Fibroblast of lung (primary cell): Measurements from ENCODE around the gene ECHS1. TPM values are rescaled to one million over a fixed set of nuclear protein-coding genes. Genes with fewer than 3 reads are reported as not detected.
A peak's percentile ranks its signal among the peaks of the same experiment; 100 is the strongest.

Experiments used
- DNase-seq, 2 donors: peaks; one replicate each; pipeline versions ENCODE4 v3.0.0 to v3.0.0-alpha.2; 2010; ENCODE audit warnings: low read depth in 2 of 2
- H2AFZ ChIP-seq: 2 replicates; pipeline ENCODE4 v1.5.1; 2012; ENCODE audit warnings: low read length, control low read depth, inconsistent platforms
- H3K27ac ChIP-seq: 2 replicates; pipeline ENCODE4 v1.5.1; 2011; ENCODE audit warnings: low read length, control low read depth; ENCODE audit not compliant: insufficient read depth
- H3K27me3 ChIP-seq: 2 replicates; pipeline ENCODE4 v1.5.1; 2011; ENCODE audit warnings: mild to moderate bottlenecking, low read length; ENCODE audit not compliant: control insufficient read depth, insufficient read depth
- H3K36me3 ChIP-seq: 2 replicates; pipeline ENCODE4 v1.5.1; 2011; ENCODE audit warnings: low read length; ENCODE audit not compliant: control insufficient read depth, insufficient read depth
- H3K4me1 ChIP-seq: 2 replicates; pipeline ENCODE4 v1.5.1; 2011; ENCODE audit warnings: low read length; ENCODE audit not compliant: control insufficient read depth, insufficient read depth; ENCODE audit errors: extremely low read depth
- H3K4me2 ChIP-seq: 2 replicates; pipeline ENCODE4 v1.5.1; 2011; ENCODE audit warnings: low read length, control low read depth; ENCODE audit not compliant: insufficient read depth; ENCODE audit errors: extremely low read depth
- H3K4me3 ChIP-seq, 4 experiments: fragments of 200-600 bp in 1 of 4; sonication (generic) in 1 of 4; replicated peaks in 1 of 4; 2 replicates each; pipeline ENCODE4 v1.5.1; 2011 to 2016; ENCODE audit warnings: low read length in 4 of 4, low read depth in 3 of 4, mild to moderate bottlenecking in 3 of 4, control low read depth in 2 of 4, inconsistent platforms in 1 of 4, mixed read lengths in 1 of 4; ENCODE audit not compliant: insufficient read depth in 1 of 4; ENCODE audit errors: control extremely low read depth in 1 of 4
- H3K79me2 ChIP-seq: 2 replicates; pipeline ENCODE4 v1.5.1; 2012; ENCODE audit warnings: mild to moderate bottlenecking, low read length, inconsistent platforms; ENCODE audit not compliant: control insufficient read depth, insufficient read depth
- H3K9ac ChIP-seq: 2 replicates; pipeline ENCODE4 v1.5.1; 2011; ENCODE audit warnings: mild to moderate bottlenecking, low read length, control low read depth; ENCODE audit not compliant: insufficient read depth
- H3K9me3 ChIP-seq: 2 replicates; pipeline ENCODE4 v1.5.1; 2012; ENCODE audit warnings: low read depth, low read length; ENCODE audit not compliant: control insufficient read depth, insufficient read depth
- H4K20me1 ChIP-seq: 2 replicates; pipeline ENCODE4 v1.5.1; 2011; ENCODE audit warnings: low read length; ENCODE audit not compliant: control insufficient read depth, insufficient read depth; ENCODE audit errors: extremely low read depth
- EZH2 ChIP-seq: IDR thresholded peaks from 2 replicates; pipeline ENCODE4 v1.5.1; 2012; ENCODE audit warnings: low read length, control low read depth, mild to moderate bottlenecking; ENCODE audit errors: missing control alignments
- polyA plus RNA-seq, 2 donors: library from polyadenylated mRNA; depleted of rRNA in 1 of 2; stranded (reverse) in 1 of 2; unstranded in 1 of 2; fragments of >200 nt; gene quantifications; 2 replicates each; pipeline ENCODE4 v1.2.1, GENCODE V29; 2011 to 2012; ENCODE audit warnings: missing spikeins in 1 of 2
- total RNA-seq: library from RNA; depleted of rRNA; stranded (reverse); fragments of >200 nt; gene quantifications from 2 replicates; pipeline ENCODE4 v1.2.1, GENCODE V29; 2014
- TF ChIP-seq, protein P1 (sequence below), 2 donors: IDR thresholded peaks in 1 of 2; conservative IDR thresholded peaks in 1 of 2; 1 replicate in 1 of 2; 2 replicates in 1 of 2; pipeline ENCODE4 v1.5.1; 2011 to 2012; ENCODE audit warnings: low read length in 2 of 2, control low read depth in 1 of 2, inconsistent platforms in 1 of 2, low read depth in 1 of 2, mild to moderate bottlenecking in 1 of 2

ECHS1 gene
- total and polyA plus RNA-seq, 2 donors (not counting 1 experiment from before 2014, with no cell fraction given) = 63.9 to 71.9 TPM

DNA sequence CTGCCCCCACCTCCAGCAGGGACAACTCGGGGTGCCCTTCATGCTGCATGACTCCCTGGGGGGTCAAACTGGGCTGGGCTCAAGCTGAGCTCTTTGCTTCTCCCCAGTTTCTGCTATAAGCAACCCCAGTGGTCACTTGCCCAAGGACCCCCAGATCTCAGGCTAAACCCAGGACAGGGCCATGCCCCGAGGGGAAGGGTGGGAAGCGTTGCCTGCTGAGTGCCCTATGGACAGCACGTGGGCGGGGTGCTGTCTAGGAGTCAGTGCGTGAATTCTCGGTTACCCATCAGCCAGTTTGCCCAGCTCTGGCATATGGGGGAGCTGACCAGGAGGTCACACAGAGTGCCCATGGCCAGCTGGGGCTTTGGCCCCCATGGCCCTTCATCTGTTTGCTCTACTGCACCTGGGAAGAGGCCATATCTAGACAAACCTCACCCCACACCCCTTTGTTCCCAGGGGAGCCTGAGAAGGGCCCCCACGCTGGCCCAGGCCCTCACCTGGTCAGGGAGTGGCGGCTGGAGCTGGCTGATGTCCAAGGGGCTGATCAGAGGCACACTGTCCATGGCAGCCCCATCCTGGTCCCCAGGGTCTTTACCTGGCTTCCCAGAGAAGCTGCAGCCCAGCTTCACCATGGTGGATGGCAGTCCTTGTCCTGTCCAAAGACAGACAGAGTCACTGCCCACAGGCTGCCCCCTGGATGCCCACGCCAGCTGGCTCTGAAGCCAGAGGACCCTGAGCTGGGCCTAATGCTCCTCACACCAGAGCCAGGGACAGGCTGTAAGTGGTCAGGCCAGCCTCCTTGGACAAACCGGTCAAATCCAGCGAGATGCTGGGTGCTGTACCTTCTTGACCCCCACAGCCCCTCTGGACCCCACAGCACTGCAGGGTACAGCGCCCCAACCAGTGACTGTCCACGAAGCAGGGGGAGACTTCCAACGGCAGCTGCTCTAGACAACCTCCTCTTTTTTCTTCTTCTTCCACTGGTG, 44.5 kb downstream of the ECHS1 start:
- Histone ChIP-seq H3K9me3 (no peaks in the 10 kb centered on the region), H3K27ac (no peak overlapping the region), H3K9ac (no peak overlapping the region), H3K4me1 (peaks cover 9% of the 10 kb centered on the region), H3K27me3 (peaks cover 24% of the 10 kb centered on the region), H3K79me2 (no peaks in the 10 kb centered on the region), H3K36me3 (no peaks in the 10 kb centered on the region), H2AFZ (no peak overlapping the region), H4K20me1 (no peaks in the 10 kb centered on the region), H3K4me3 (no peak overlapping the region), H3K4me2 (no peak overlapping the region)
- no peak for DNase-seq
- TF ChIP-seq, protein P1, sequence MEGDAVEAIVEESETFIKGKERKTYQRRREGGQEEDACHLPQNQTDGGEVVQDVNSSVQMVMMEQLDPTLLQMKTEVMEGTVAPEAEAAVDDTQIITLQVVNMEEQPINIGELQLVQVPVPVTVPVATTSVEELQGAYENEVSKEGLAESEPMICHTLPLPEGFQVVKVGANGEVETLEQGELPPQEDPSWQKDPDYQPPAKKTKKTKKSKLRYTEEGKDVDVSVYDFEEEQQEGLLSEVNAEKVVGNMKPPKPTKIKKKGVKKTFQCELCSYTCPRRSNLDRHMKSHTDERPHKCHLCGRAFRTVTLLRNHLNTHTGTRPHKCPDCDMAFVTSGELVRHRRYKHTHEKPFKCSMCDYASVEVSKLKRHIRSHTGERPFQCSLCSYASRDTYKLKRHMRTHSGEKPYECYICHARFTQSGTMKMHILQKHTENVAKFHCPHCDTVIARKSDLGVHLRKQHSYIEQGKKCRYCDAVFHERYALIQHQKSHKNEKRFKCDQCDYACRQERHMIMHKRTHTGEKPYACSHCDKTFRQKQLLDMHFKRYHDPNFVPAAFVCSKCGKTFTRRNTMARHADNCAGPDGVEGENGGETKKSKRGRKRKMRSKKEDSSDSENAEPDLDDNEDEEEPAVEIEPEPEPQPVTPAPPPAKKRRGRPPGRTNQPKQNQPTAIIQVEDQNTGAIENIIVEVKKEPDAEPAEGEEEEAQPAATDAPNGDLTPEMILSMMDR (conservative IDR thresholded peaks at IDR 0.05 in 1 of 2, IDR thresholded peaks at IDR 0.05 in 1 of 2; ENCODE audit: low read depth in 1 of 2, low read length in 2 of 2) = no peak
- no peak for TF ChIP-seq EZH2

DNA sequence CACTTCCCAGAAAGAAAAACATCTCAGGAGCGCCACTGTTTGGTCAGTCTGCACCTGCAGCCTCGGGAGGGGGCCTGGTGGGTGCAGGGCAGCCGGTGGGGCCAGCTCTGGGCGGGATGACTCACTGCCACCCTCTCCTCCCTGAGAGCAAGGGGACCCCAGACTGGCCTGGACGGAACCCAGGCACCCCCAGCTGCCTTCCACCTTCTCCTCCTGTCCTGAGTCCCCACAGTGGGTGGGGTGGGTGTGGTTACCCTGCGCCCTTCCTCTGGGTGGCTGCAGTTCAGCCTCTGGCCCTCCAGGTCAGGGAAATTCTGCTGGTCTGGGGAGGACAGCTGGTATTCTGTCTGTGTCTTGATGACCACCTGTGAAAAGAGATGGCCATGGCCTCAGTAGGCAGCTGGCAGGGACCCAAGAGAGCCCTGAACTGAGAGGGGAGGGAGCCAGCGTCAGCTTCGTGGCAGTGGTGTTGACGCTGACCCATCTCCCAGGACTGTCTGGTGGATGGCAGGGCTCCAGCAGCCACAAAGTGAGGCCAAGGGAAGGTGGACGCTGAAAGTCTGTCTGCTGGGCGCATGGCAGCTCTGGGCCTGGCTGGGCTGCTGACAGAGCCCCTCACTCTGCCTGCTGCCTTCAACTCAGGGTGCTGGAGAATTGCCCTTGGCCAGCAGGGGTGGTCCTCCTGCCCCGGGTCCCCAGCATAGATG, 45.4 kb downstream of the ECHS1 start:
- H3K36me3 ChIP-seq = no peaks in the 10 kb centered on the region
- peaks cover 9% of the 10 kb centered on the region for H3K4me1 ChIP-seq
- peaks cover 22% of the 10 kb centered on the region for H3K27me3 ChIP-seq
- TF ChIP-seq, protein P1 (conservative IDR thresholded peaks at IDR 0.05 in 1 of 2, IDR thresholded peaks at IDR 0.05 in 1 of 2; ENCODE audit: low read depth in 1 of 2, low read length in 2 of 2) = no peak
- no peak for TF ChIP-seq EZH2
- no peaks in the 10 kb centered on the region for H4K20me1 ChIP-seq
- H3K4me3 ChIP-seq = no peak overlapping the region
- H3K9me3 ChIP-seq = no peaks in the 10 kb centered on the region
- no peak overlapping the region for H2AFZ ChIP-seq
- peak in 1 of 2 donors; percentile 36 for DNase-seq
- no peak overlapping the region for H3K9ac ChIP-seq
- H3K79me2 ChIP-seq = no peaks in the 10 kb centered on the region
- H3K27ac ChIP-seq = no peak overlapping the region
- H3K4me2 ChIP-seq = no peak overlapping the region
